HG02973 (cell line): Measurements from ENCODE around the gene SCARB2.
"Not testable (repeated sequence)": the region's sequence is repeated elsewhere in the genome, so short reads cannot be mapped to it uniquely, and the experiment has no call there.

ENCODE experiments used
- ATAC-seq: cut with Tn5 transposase; IDR thresholded peaks from one replicate; pipeline ENCODE4 v1.9.1; 2021; ENCODE audit warnings: moderate library complexity; ENCODE audit not compliant: unreplicated experiment

Gene SCARB2, protein sequence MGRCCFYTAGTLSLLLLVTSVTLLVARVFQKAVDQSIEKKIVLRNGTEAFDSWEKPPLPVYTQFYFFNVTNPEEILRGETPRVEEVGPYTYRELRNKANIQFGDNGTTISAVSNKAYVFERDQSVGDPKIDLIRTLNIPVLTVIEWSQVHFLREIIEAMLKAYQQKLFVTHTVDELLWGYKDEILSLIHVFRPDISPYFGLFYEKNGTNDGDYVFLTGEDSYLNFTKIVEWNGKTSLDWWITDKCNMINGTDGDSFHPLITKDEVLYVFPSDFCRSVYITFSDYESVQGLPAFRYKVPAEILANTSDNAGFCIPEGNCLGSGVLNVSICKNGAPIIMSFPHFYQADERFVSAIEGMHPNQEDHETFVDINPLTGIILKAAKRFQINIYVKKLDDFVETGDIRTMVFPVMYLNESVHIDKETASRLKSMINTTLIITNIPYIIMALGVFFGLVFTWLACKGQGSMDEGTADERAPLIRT

GRCh38 chr4:76213415-76214176, at the start of gene SCARB2:
Gene SCARB2 (minus strand): TSS chr4:76213824. CDS start chr4:76213543, 281 bp downstream.
- ATAC-seq = peak; percentile 67

DNA sequence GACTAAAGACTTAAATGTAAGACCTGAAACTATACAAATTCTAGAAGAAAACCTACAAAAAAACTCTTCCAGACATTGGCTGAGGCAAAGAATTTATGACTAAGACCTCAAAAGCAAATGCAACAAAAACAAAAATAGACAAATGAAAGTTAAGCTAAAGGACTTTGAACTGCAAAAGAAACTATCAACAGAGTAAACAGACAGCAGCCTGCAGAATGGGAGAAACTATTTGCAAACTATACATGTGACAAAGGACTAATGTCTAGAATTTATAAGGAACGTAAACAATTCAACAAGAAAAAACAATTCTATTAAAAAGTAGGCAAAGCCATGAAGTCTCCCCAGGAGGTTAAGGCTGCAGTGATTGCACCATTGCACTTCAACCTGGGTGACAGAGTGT, 46.9 kb upstream of the SCARB2 start:
- ATAC-seq = no peak

DNA sequence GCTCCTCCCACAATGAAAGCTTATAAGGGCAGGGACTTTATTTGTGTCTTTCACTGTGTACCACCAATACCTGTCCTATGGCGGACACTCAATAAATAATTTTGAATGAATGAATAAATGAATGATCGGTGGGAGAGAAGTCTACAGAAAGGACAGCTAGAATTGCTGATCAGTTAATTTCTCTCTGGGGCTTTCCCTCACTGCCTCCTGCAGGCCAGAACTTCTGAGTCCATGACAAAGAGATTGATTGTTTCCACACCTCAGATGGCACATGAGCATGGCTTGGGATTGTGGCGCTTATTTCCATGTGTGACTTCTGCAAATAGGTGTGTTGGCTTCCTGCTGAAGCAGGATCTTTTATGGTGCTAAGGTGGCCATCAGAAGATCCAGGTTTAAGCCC, 44.2 kb upstream of the SCARB2 start:
- ATAC-seq = no peak

DNA sequence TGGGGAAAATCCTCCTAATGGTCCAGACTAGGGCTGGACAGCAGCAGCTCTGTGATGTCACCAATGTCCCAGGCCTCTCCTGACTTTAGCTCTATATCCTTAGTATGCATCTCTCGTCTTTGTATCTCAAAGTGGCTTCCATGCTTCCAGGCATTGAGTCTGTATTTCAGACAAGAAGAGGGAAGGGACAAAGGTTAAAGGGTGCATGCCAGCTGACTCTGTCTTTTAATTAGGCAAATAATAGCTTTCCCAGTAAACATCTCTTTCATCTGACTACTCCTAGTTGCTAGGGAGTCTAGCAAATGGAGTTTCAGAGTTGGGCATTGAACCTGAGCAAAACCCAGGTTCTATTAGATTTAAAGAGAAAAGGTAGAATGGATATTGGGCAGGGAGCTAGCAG, 43.3 kb upstream of the SCARB2 start:
- ATAC-seq = no peak

GRCh38 chr4:76256032-76256431, 42.4 kb upstream of the SCARB2 start:
- ATAC-seq = no peak

- no peak for ATAC-seq
These were observed 39.9 kb upstream of the SCARB2 start for GRCh38 chr4:76253511-76253910.

DNA sequence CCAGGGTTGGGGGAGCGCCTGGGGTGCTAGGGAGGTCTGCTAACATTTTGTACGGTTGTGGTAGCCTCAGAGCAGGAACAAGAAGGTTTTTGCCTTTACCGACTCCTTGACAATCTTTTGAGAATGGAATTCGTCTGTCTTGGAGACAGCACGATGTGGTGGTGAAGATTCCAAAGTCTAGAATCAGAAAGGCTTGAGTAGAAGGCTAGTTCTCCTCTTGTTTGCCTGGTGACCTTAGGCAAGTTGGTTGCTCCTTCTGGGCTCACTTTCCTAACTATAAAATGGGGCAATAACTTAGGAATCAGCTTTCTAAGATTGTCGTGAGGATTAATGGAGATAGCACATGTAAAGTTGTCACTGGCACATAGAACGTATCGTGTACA, 38.6 kb upstream of the SCARB2 start:
- no peak for ATAC-seq

DNA sequence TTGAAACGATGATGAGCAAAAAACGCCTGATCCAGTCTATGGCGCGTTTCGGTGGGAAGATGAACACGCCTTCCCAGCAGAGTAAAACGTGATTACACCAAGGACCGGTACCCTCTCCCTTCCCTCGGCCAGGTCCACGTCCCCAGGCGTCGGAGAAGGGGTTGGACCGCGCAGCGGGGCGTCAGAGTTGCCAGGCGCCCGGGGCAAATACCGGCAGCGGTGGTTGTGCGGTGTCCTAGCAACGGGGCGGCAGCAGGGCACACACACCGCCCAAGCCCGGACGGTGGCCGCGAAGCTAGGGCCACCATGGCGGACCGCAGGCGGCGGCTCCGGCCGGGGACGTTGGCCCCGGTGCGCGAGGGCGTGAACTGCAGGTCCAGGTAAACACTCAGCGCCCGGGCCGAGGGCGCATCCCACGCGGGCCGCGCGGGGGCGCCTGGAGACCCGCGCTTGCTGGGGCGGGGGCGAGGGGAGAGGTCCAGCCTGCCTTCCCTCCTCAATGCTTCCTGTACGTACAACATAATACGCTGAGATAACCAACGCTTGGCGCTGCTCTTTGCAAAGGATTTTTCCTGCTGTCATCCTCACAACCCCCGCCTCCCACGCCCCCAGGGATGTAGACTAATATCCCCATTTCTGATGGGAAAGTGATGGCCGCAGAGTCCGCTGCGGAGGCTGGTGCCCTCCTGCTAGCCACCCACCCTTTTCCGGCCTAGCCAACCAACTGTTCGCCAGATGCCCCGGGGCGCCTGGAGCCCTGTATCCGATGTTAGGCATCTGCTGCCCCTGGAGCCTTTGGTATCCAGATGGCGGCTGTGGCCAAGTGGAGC, 38.0 kb upstream of the SCARB2 start, which contains the start of gene FAM47E:
TSS of gene FAM47E (plus strand) at position 281 of the 830 bp plus-strand sequence. CDS start at position 307, 26 bp downstream.
- ATAC-seq = no peak

GRCh38 chr4:76250962-76251361, 37.3 kb upstream of the SCARB2 start:
- no peak for ATAC-seq

DNA sequence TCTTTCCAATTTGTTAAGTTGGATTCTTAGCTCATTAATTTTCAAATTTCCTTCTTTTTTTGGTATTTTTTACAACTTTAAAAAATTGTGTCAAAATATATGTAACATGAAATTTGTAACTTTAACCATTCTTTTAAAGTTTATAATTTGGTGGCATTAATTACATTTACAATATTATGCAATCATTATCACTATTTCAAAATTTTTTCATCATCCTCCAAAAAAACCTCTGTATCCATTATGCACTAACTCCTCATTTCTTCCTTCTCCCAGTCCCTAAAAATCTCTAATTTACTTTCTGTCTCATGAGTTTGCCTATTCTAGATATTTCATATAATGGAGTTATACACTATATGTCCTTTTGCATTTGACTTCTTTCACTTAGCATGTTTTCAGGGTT, 33.2 kb upstream of the SCARB2 start:
- ATAC-seq = no peak

- ATAC-seq = no peak
These were observed 32.4 kb upstream of the SCARB2 start for GRCh38 chr4:76246025-76246424.

- ATAC-seq = not testable (repeated sequence)
These were observed 30.3 kb upstream of the SCARB2 start for GRCh38 chr4:76243877-76244276.

DNA sequence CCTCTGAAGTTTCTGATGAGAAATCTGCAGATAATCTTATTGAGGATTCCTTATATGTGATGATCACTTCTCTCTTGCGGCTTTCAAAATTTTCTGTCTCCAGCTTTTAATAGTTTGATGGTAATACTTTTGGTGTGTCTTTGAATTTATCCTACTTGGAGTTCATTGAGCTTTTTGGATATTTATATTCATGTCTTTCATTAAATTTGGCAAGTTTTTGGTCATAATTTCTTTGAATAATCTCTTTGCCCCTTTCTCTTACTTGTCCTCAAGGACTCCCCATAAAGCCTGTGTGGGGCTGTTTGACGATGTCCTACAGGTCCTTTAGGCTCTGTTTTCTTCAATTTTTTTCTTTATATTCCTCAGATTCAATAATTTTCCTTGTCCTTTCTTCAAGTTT, 26.6 kb upstream of the SCARB2 start:
- ATAC-seq = no peak

DNA sequence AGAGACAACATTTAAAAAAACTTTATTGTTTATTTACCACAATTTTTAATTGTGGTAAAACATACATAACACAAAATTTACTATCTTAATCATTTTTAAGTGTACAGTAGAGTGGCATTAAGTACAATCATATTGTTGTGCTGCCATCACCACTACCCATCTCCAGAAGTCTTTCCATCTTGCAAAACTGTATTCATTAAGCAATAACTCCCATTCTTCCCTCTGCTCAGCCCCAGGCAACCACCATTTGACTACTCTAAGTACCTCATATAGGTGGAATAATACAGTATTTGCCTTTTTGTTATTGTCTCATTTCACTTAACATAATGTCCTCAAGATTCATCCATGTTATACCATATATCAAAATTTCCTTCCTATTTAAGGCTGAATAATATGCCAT, 25.1 kb upstream of the SCARB2 start:
- no peak for ATAC-seq

- ATAC-seq = no peak
These were observed 24.6 kb upstream of the SCARB2 start for GRCh38 chr4:76238236-76238635.

- no peak for ATAC-seq
These were observed 22.3 kb upstream of the SCARB2 start for GRCh38 chr4:76235915-76236314.

DNA sequence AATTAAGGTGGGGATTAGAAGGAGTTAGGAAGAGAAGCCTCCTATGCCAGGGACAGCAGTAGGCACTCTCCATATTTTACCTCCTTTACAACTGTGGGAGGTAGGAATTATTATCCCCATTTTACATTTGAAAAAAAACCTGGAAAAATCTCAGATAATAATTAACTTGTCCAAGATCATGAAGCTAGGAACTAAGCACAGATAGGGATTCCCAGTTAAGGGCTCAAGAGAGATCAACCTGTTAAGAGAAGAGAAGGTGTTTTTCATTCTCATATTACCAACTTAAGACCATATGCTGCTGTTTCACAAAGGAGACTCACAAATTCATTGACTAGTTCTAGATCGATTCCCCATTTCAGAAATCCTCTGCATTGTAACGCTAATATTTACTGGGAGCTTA, 21.8 kb upstream of the SCARB2 start:
- ATAC-seq = no peak

DNA sequence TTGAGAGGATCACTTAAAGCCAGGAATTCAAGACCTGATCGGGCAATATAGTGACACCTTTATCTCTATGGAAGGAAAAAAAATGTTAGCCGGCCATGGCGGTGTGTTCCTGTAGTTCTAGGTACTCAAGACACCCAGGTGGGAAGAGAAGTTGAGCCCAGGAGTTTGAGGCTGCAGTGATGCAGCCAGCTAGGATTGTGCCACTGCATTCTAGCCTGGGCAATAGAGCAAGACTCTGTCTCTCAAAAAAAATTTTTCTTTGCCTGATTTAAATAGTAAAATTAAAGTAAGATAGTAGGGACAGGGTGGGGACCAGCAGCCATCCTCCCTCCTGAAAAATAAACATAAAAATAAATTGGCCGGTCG, 21.0 kb upstream of the SCARB2 start:
- ATAC-seq = no peak

GRCh38 chr4:76233967-76234678, 20.5 kb upstream of the SCARB2 start:
- no peak for ATAC-seq

- ATAC-seq = no peak
These were observed 19.9 kb upstream of the SCARB2 start for GRCh38 chr4:76233529-76233928.

GRCh38 chr4:76233083-76233482, 19.5 kb upstream of the SCARB2 start:
- no peak for ATAC-seq
